ENCODE measurements around the gene COL26A1.
"Not testable (repeated sequence)": the region's sequence is repeated elsewhere in the genome, so short reads cannot be mapped to it uniquely, and the experiment has no call there.

The COL26A1 gene

DNA sequence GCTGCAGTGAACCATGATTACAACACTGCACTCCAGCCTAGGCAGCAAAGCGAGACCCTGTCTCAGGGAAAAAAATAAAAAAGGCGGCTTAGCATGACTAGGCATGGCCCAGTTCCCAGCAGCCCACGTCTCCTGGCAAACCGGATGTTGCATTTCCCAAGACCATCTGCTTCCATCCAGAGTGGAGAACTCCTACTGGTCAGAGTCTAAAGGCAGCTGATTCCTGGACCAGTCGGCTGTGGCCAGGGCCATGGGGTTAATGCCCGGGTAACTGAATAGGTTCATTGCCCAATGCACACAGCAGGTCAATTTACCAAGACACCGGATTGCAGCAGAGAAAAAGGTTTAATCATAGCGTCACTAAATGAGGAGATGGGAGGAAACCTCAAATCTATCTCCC lies 133.3 kb downstream of the COL26A1 start:
- DNase-seq (ENCODE audit: low spot score), result no peak

GRCh38 chr7:101501351-101501750 lies 138.7 kb downstream of the COL26A1 start:
- DNase-seq (ENCODE audit: low spot score), result no peak

DNA sequence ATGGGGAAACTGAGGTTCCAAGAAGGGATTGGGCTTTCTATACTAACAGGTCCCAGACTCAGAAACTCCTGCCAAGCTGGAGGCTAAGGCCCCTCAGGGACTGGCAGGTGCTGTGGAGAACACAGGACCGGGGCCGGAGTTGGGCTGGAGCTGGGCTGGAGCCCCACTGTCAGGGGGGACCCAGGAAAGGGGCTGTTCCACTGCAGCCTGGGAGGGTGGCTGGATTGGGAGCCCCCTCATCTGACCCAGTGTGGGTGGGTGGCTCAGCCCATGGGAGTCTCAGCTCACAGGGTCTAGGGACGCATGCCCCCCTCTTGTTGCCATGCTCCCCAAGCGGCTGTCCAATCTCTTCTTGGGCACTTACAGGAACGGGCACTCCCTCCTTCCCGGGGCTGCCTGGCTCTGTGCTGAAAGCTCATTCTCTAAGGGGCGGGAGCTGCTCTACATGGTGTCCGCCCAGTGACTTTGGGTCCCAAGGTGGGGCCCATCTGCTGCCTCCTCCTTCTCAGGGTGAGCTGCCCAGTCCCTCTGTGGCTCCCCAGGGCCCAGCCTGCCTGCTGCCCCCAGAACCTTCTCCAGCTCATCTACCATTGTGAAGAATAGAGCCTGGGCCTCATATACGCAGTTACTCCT lies 139.9 kb downstream of the COL26A1 start:
- no peak for DNase-seq (ENCODE audit: low spot score)

- DNase-seq (ENCODE audit: low spot score), result not testable (repeated sequence)
Observed at GRCh38 chr7:101505510-101505909, 142.8 kb downstream of the COL26A1 start.

DNA sequence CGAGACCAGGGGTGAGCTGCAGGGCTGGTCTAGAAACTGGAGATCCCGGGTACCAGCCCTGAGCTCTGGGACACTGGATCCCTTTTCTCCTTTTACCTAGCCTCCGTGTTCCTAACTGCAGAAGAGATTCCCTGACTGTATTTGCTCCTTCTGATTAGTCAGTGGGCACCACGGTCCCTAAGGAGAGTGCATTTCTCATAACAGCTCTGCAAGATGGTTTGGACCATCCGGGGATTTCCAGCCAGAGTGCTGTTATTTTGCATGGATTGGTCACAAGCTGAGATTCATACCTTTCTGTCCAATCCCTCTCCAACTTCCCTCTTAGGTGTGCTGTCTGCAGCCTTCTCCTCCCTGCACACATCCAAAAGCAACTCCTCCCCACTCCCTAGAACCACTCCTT lies 143.9 kb downstream of the COL26A1 start:
- DNase-seq (ENCODE audit: low spot score), result no peak

DNA sequence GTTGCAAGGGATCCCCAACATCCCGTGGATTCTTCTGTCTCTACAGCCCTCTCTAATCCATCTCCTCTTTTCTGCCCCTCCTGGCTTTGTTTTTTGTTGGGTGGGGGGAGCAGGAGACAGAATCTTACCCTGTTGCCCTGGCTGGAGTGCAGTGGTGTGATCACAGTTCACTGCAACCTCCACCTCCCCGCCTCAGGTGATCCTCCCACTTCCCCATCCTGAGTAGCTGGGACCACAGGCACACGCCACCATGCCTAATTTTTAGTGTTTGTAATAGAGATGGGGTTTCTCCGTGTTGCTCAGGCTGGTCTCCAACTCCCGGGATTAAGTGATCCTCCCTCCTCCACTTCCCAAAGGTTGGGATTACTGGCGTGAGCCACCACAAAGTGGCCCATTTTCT lies 144.7 kb downstream of the COL26A1 start:
- DNase-seq (ENCODE audit: low spot score), result no peak

DNA sequence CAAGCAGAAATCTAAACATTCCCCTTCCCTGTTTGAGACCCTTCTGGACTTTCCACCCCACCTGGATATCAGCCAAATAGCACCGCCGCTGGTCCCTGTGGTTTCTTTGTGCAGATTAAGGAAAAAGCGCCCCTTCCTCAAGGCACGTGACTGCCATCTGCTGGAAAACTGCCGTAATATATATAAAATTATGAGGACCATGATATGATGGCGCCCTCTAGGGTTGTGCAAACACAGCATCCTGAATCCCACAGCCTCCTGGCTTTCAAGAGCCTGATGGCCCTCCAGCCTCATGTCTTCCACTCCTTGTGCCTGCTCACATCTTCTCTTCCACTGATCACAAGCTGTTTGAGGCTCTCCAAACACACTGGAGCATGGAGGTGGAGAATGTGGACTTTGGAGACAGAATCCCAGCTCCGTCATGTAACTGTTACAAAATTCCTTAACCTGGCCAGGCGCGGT lies 145.1 kb downstream of the COL26A1 start:
- no peak for DNase-seq (ENCODE audit: low spot score)

DNA sequence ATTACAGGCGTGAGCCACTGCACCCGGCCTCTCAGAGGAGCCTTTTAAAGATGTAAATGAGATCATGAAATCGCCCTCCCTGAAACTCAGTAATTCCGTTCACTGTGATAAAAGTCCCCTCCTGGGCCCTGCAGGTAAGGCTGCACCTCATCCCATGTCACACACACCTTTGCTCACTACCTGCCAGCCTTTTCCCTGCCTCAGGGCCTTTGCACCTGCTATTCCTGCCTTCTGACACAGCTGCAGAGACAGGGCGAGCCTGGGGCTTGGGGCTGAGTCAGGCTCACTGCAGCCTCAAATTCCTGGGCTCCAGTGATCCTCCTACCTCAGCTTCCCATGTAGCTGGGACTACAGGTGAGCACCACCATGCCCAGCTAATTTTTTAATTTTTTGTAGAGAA lies 147.6 kb downstream of the COL26A1 start:
- DNase-seq (ENCODE audit: low spot score), result no peak

DNA sequence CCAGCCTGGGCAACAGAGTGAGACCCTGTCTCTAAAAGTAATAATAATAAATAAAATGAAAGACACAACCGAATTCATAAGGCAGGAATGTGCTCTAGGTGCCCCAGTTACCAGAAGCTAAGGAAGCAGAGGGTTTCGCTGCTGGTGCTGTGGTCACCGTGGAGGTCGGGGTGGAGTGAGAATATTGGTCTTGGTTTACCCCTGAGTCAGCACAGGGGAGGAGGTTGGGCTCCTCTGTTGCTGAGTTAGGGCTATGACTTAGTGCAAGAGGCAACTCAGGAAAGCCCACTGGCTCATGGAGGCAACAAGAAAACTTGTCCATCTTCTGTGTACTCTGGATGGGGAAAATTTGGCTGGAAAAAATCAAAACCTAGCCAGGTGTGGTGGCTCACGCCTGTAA lies 149.3 kb downstream of the COL26A1 start:
- DNase-seq (ENCODE audit: low spot score), result no peak

DNA sequence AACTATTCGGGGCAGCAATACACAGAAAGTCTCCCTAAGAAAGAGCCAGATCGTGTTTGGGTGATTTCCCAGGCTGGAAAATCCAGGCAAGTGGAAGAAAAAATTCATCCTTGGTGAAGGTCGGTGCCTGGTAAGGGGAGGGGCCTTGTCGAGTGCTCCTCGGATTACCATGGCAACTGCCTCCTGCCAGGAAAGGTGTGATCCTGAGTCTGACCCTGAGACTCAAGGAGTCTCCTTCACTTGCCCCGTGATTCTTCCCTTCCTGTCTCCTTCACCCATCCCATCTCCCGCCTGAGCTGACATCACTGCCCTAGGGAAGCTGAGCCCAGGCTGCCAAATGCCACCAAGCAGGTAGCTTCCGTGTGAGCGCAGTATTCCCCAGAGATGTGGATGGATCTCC lies 154.2 kb downstream of the COL26A1 start:
- DNase-seq (ENCODE audit: low spot score), result no peak

GRCh38 chr7:101517304-101517703 lies 154.6 kb downstream of the COL26A1 start:
- no peak for DNase-seq (ENCODE audit: low spot score)

- no peak for DNase-seq (ENCODE audit: low spot score)
Observed at GRCh38 chr7:101518336-101518735, 155.7 kb downstream of the COL26A1 start.

DNA sequence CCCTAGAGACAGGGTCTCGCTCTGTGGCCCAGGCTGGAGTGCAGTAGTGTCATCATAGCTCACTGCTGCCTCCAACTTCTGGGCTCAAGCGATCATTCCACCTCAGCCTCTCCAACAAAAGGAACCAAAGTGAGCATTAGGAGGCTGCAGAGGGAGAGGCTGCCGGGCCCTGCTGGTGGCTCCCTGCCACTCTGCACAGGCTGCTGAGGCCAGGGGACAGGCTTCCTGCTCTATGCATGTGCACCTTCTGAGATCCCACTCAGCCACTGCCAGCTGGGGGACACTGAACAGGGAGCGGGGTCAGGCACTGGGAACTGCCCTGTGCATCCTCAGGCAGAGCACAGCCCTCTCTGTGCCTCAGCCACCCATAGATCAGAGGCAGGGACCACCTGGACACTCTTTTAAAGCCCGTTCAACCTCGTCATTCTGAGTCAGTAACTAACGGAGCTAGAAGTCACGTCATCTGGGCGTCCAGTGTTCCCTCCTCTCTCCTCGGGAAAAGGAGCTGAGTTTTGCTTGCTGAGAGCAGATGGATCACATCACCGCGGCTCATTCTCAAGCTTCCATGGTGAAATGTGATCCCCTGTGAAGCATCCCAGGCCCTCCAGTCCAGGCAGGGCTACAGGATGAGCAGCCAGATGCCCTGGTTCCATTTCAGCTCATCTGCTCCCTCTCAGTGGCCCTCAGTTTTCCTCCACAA lies 156.8 kb downstream of the COL26A1 start:
- no peak for DNase-seq (ENCODE audit: low spot score)

- no peak for DNase-seq (ENCODE audit: low spot score)
Observed at GRCh38 chr7:101521430-101521925, 158.8 kb downstream of the COL26A1 start.

GRCh38 chr7:101522021-101522420 lies 159.3 kb downstream of the COL26A1 start:
- DNase-seq (ENCODE audit: low spot score), result no peak

DNA sequence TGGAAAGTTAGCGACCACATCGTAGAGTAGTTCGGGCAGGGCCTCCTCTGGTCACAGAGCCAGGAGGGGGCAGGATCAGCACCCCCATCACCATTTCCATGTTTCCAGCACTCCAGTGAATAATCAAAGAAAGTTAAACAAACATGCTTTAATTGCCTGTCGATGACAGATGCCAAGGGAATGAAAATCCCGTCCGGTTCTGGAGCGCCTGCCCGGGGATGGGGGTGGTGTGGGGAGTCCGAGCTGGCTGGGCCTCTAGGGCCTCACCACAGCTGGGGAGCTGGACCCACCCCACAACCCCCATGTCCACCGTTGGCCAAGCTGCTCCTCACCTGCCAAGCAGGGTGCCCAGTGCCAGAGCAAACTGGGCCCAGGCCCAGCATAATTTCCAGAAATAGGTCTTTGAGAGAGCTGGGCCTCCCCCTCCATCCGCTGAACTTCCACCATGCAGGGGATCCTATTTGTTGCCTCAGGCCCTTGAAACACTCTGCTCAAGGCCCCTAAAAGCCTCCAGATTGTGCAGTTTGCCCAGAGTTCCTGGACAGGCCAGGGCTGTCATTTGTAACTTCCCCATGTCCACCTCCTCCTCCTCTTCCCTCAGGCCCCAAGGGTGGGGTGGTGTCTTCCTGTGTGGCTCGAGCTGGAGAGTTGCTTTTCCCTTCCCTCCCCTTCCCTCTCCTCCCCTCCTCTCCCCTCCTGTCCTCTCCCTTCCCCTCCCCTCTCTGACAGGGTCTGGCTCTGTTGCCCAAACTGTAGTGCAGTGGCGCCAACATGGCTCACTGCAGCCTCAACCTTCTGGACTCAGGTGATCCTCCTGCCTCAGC lies 165.4 kb downstream of the COL26A1 start:
- no peak for DNase-seq (ENCODE audit: low spot score)

DNA sequence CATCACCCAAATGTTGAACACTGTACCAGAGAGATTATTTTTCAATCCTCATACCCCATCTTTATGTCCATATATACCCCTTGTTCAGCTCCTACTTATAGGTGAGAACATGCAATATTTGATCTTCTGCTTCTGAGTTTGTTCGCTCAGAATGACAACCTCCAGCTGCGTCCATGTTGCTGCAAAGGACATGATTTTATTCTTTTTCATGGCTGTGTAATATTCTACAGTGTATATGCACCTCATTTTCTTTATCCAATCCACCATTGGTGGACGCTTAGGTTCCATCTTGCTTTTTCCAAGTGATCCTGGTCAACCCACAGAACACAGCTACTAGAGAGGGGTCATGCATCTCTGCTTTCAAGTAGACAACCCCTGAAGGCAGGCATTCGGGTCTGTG lies 166.9 kb downstream of the COL26A1 start:
- no peak for DNase-seq (ENCODE audit: low spot score)

DNA sequence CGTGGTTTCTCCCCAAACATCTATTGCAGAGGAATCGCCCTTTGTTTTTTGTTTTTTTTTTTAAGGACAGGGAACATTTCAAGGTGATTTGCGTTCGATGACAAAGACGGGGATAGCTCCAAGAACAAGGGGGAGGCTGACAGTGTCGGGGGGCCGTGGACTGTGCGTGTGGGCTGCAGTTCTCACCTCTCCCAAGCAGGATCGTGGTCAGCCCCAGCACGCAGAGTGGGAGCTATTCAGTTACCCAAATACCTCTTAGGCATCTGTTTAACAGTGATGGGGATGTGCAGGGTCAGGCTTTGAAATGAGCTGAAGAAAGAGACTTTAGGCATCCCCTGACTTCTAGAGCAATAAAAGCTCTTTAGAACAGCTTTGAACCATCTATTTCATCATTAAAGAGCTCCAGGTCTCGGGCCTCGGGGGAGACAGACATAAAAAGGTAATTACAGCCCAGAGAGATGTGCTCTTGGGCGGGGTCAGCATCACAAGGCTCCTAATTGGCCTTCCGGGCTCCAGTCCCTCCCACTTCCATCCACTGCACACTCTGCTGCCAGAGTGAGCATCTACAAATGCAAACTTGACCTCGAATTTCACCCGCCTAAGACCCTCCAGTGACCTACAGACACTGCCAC lies 169.2 kb downstream of the COL26A1 start:
- no peak for DNase-seq (ENCODE audit: low spot score)

GRCh38 chr7:101532400-101533102 lies 169.9 kb downstream of the COL26A1 start:
- no peak for DNase-seq (ENCODE audit: low spot score)

DNA sequence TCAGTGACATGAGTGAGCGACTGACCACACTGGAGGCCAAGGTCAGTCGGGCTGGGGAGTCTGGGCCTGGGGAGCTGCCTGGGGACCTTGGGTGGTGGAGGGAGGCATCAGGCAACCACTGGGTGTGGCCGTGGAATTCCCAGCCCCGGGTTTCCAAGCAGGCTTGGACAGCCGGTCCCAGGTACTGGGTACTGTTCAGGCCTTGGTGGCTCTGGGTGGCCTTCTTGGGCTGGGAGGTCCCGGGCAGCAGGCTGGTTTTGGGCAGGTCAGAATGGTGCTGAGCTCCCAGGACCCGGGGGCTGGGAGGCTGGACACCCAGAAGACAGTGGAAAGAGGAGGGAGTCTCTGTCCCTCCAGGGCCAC lies 170.4 kb downstream of the COL26A1 start:
- DNase-seq (ENCODE audit: low spot score), result no peak

DNA sequence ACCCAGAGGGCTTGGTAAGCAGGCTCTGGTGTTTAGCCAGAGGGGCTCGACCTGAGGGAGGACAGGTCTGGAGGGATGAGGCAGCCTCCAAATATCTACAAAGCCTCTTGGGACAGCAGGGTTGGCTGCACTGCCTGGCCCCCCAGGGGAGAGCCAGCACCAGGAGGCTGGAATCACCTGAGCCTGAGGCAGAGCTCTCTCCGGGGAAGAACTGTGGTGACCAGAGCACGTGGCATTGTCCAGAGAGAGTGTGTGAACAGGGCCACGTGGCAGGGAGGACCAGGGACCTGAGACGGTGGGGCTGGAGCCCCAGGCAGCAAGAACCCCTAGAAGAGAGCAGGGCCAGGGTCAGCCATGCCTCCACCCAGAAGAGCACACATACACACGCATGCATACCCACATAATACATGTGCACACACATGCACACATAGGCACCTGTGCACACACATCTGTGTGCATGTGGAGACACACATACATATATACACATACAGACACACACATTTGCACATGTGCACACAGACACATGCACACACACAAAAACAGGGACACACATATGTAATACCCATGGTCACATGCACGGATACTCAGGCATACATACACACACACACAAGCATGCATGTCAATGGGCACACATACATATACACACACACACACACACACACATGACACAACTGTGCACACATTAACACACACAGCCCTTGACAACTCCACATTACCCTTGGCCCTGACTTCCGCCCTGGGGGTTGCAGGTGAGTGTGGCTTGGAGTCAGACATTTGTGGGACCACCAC lies 171.5 kb downstream of the COL26A1 start:
- DNase-seq (ENCODE audit: low spot score), result no peak

Measured in CD4-positive, alpha-beta T cell treated with Interleukin-6 at 100 ng/mL for 8 hours (primary cell).